ENCODE results near the gene RPN1. TPM values are rescaled to one million over a fixed set of nuclear protein-coding genes. Genes with fewer than 3 reads are reported as not detected.

Gene RPN1
- total and polyA plus RNA-seq, 2 of the 8 experiments (the other 6 are each of a cell fraction or from before 2014, with no cell fraction given), result 165 to 211 TPM

DNA sequence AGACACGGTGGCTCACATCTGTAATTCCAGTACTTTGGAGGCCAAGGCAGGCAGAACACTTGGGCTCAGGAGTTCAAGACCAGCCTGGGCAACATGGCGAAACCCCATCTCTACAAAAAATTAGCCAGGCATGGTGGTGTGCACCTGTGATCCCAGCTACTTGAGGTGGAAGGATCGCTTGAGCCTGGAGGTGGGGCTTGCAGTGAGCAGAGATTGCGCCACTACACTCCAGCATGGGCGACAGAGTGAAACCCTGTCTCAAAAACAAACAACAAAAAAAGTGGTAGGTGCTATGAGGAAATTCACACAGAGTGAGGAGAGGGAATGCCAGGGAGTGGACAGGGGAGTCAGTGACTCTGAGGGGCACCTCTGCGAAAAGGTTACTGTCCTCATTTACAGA, 29.4 kb downstream of the RPN1 start:
- Histone ChIP-seq H3K36me3 (ENCODE audit: control insufficient read depth in 2 of 4, insufficient read depth in 4 of 4, low read length in 3 of 4) (peaks cover 23 to 52% (median 42%) of the 10 kb centered on the region in 4 experiments), H3K4me2 (ENCODE audit: insufficient read depth in 1 of 2, low read depth in 2 of 2, low read length in 2 of 2) (no peak overlapping the region), H2AFZ (ENCODE audit: low read length) (no peak overlapping the region), H3K14ac (ENCODE audit: insufficient read length) (no peak overlapping the region), H3K4ac (replicated peaks; ENCODE audit: insufficient read length, low read depth, low read length) (no peak overlapping the region), H3K23me2 (ENCODE audit: low read depth, low read length) (peaks cover 12% of the 10 kb centered on the region), H2BK5ac (ENCODE audit: low read depth, low read length) (no peak overlapping the region), H3K9me3 (ENCODE audit: insufficient read depth in 2 of 2, low read depth in 1 of 2, low read length in 1 of 2) (no peaks in the 10 kb centered on the region), H4K91ac (replicated peaks; ENCODE audit: insufficient read length, low read length) (no peak overlapping the region), H3K79me1 (ENCODE audit: low read depth, low read length) (peaks cover 5% of the 10 kb centered on the region), H4K5ac (ENCODE audit: insufficient read length, low read depth, low read length) (no peak overlapping the region), H3K79me2 (ENCODE audit: control insufficient read depth in 1 of 2, insufficient read depth in 2 of 2, low read length in 2 of 2) (peaks cover 3 to 9% of the 10 kb centered on the region in 2 experiments; a peak in 2 of 4 replicates), H3K56ac (replicated peaks; ENCODE audit: insufficient read length, low read depth, low read length) (no peak overlapping the region), H3K18ac (ENCODE audit: extremely low read depth, low read length) (no peak overlapping the region), H2BK15ac (ENCODE audit: low read length) (no peak overlapping the region), H3K4me1 (replicated peaks in 1 of 4; ENCODE audit: control insufficient read depth in 3 of 4, insufficient read depth in 4 of 4, low read length in 3 of 4) (peaks cover 0 to 7% (median 5%) of the 10 kb centered on the region in 4 experiments; a peak in 6 of 7 replicates), H2AK5ac (ENCODE audit: low read depth, low read length) (no peak overlapping the region), H3K23ac (ENCODE audit: insufficient read length) (no peak overlapping the region), H4K20me1 (replicated peaks in 1 of 2; ENCODE audit: control insufficient read depth in 1 of 2, insufficient read depth in 2 of 2, low read length in 2 of 2) (peaks cover 2 to 22% of the 10 kb centered on the region in 2 experiments), H3K27me3 (replicated peaks in 1 of 4; ENCODE audit: control insufficient read depth in 3 of 4, extremely low read depth in 1 of 4, insufficient read depth in 3 of 4, low read length in 3 of 4) (no peaks in the 10 kb centered on the region), H3K4me3 (ENCODE audit: extremely low read depth in 1 of 4, insufficient read depth in 2 of 4, low read depth in 3 of 4, low read length in 4 of 4) (no peak overlapping the region), H3K27ac (ENCODE audit: low read depth, low read length) (no peak overlapping the region), H2BK120ac (replicated peaks; ENCODE audit: low read depth, low read length) (no peak overlapping the region), H4K8ac (ENCODE audit: extremely low read depth, insufficient read depth, low read length) (no peak overlapping the region), H2BK12ac (ENCODE audit: low read depth, low read length) (no peak overlapping the region), H3K9ac (replicated peaks in 1 of 4; ENCODE audit: extremely low read depth in 1 of 4, low read depth in 3 of 4, low read length in 3 of 4) (no peak overlapping the region), H2BK20ac (ENCODE audit: low read length) (no peak overlapping the region)
- POLR2A ChIA-PET (ENCODE audit: partially characterized antibody), result no interaction called here
- TF ChIP-seq GTF2F1 (IDR thresholded peaks at IDR 0.05; ENCODE audit: borderline replicate concordance, low read depth, low read length), result no peak
- TF ChIP-seq, protein P1, sequence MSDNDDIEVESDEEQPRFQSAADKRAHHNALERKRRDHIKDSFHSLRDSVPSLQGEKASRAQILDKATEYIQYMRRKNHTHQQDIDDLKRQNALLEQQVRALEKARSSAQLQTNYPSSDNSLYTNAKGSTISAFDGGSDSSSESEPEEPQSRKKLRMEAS (IDR thresholded peaks at IDR 0.05), result no peak
- no peak for DNase-seq (ENCODE audit: low read depth in 1 of 2, low spot score in 2 of 2)
- 96% methylated on average over 6 of the region's 6 CpGs; no CpG with 5 or more reads in 1 of the 2 experiments for WGBS, 2 experiments (ENCODE audit: extremely low coverage in 1 of 2, insufficient coverage in 1 of 2, insufficient read length in 1 of 2, insufficient replicate concordance in 2 of 2, low coverage in 1 of 2, low lambda C conversion rate in 2 of 2, missing lambda C conversion rate in 1 of 2)
- CTCF ChIA-PET (ENCODE audit: partially characterized antibody), result interaction anchor here (0.7 to 1.9 kb wide), 10 partner anchors 9 to 193 kb away, joined by 3 to 8 read pairs (median 3); no protein-coding TSS in a partner anchor
- no peak for FAIRE-seq
